Fibroblast of lung (primary cell): ENCODE data around the gene TBC1D10B. TPM values are rescaled to one million over a fixed set of nuclear protein-coding genes. Genes with fewer than 3 reads are reported as not detected.

Source experiments
- DNase-seq, 2 donors: peaks; one replicate each; pipeline versions ENCODE4 v3.0.0 to v3.0.0-alpha.2; 2010; ENCODE audit warnings: low read depth in 2 of 2
- H2AFZ ChIP-seq: 2 replicates; pipeline ENCODE4 v1.5.1; 2012; ENCODE audit warnings: low read length, control low read depth, inconsistent platforms
- H3K27ac ChIP-seq: 2 replicates; pipeline ENCODE4 v1.5.1; 2011; ENCODE audit warnings: low read length, control low read depth; ENCODE audit not compliant: insufficient read depth
- H3K27me3 ChIP-seq: 2 replicates; pipeline ENCODE4 v1.5.1; 2011; ENCODE audit warnings: mild to moderate bottlenecking, low read length; ENCODE audit not compliant: control insufficient read depth, insufficient read depth
- H3K36me3 ChIP-seq: 2 replicates; pipeline ENCODE4 v1.5.1; 2011; ENCODE audit warnings: low read length; ENCODE audit not compliant: control insufficient read depth, insufficient read depth
- H3K4me1 ChIP-seq: 2 replicates; pipeline ENCODE4 v1.5.1; 2011; ENCODE audit warnings: low read length; ENCODE audit not compliant: control insufficient read depth, insufficient read depth; ENCODE audit errors: extremely low read depth
- H3K4me2 ChIP-seq: 2 replicates; pipeline ENCODE4 v1.5.1; 2011; ENCODE audit warnings: low read length, control low read depth; ENCODE audit not compliant: insufficient read depth; ENCODE audit errors: extremely low read depth
- H3K4me3 ChIP-seq, 4 experiments: fragments of 200-600 bp in 1 of 4; sonication (generic) in 1 of 4; replicated peaks in 1 of 4; 2 replicates each; pipeline ENCODE4 v1.5.1; 2011 to 2016; ENCODE audit warnings: low read length in 4 of 4, low read depth in 3 of 4, mild to moderate bottlenecking in 3 of 4, control low read depth in 2 of 4, inconsistent platforms in 1 of 4, mixed read lengths in 1 of 4; ENCODE audit not compliant: insufficient read depth in 1 of 4; ENCODE audit errors: control extremely low read depth in 1 of 4
- H3K79me2 ChIP-seq: 2 replicates; pipeline ENCODE4 v1.5.1; 2012; ENCODE audit warnings: mild to moderate bottlenecking, low read length, inconsistent platforms; ENCODE audit not compliant: control insufficient read depth, insufficient read depth
- H3K9ac ChIP-seq: 2 replicates; pipeline ENCODE4 v1.5.1; 2011; ENCODE audit warnings: mild to moderate bottlenecking, low read length, control low read depth; ENCODE audit not compliant: insufficient read depth
- H3K9me3 ChIP-seq: 2 replicates; pipeline ENCODE4 v1.5.1; 2012; ENCODE audit warnings: low read depth, low read length; ENCODE audit not compliant: control insufficient read depth, insufficient read depth
- H4K20me1 ChIP-seq: 2 replicates; pipeline ENCODE4 v1.5.1; 2011; ENCODE audit warnings: low read length; ENCODE audit not compliant: control insufficient read depth, insufficient read depth; ENCODE audit errors: extremely low read depth
- CTCF ChIP-seq, 2 donors: IDR thresholded peaks in 1 of 2; conservative IDR thresholded peaks in 1 of 2; 1 replicate in 1 of 2; 2 replicates in 1 of 2; pipeline ENCODE4 v1.5.1; 2011 to 2012; ENCODE audit warnings: low read length in 2 of 2, control low read depth in 1 of 2, inconsistent platforms in 1 of 2, low read depth in 1 of 2, mild to moderate bottlenecking in 1 of 2
- EZH2 ChIP-seq: IDR thresholded peaks from 2 replicates; pipeline ENCODE4 v1.5.1; 2012; ENCODE audit warnings: low read length, control low read depth, mild to moderate bottlenecking; ENCODE audit errors: missing control alignments
- polyA plus RNA-seq, 2 donors: library from polyadenylated mRNA; depleted of rRNA in 1 of 2; stranded (reverse) in 1 of 2; unstranded in 1 of 2; fragments of >200 nt; gene quantifications; 2 replicates each; pipeline ENCODE4 v1.2.1, GENCODE V29; 2011 to 2012; ENCODE audit warnings: missing spikeins in 1 of 2
- total RNA-seq: library from RNA; depleted of rRNA; stranded (reverse); fragments of >200 nt; gene quantifications from 2 replicates; pipeline ENCODE4 v1.2.1, GENCODE V29; 2014

TBC1D10B gene
- total and polyA plus RNA-seq, 2 donors (not counting 1 experiment from before 2014, with no cell fraction given): 14.8 to 29.6 TPM

- Histone ChIP-seq H3K36me3 (peaks cover 16% of the 10 kb centered on the region), H2AFZ (no peak overlapping the region), H3K27ac (no peak overlapping the region), H3K27me3 (no peaks in the 10 kb centered on the region), H4K20me1 (no peaks in the 10 kb centered on the region), H3K9me3 (no peaks in the 10 kb centered on the region), H3K9ac (no peak overlapping the region), H3K4me1 (peaks cover 12% of the 10 kb centered on the region), H3K4me2 (no peak overlapping the region), H3K79me2 (peaks cover 37% of the 10 kb centered on the region), H3K4me3 (no peak overlapping the region)
- DNase-seq: no peak
- TF ChIP-seq CTCF (conservative IDR thresholded peaks at IDR 0.05 in 1 of 2, IDR thresholded peaks at IDR 0.05 in 1 of 2; ENCODE audit: low read depth in 1 of 2, low read length in 2 of 2): no peak
- TF ChIP-seq EZH2: no peak
Observed at GRCh38 chr16:30358990-30359870, 11.1 kb downstream of the TBC1D10B start.

- H2AFZ ChIP-seq: no peak overlapping the region
- no peaks in the 10 kb centered on the region for H4K20me1 ChIP-seq
- no peaks in the 10 kb centered on the region for H3K27me3 ChIP-seq
- H3K4me2 ChIP-seq: no peak overlapping the region
- peaks cover 17% of the 10 kb centered on the region for H3K4me1 ChIP-seq
- no peak overlapping the region for H3K27ac ChIP-seq
- DNase-seq: no peak
- no peak for TF ChIP-seq EZH2
- TF ChIP-seq CTCF (conservative IDR thresholded peaks at IDR 0.05 in 1 of 2, IDR thresholded peaks at IDR 0.05 in 1 of 2; ENCODE audit: low read depth in 1 of 2, low read length in 2 of 2): no peak
- no peaks in the 10 kb centered on the region for H3K9me3 ChIP-seq
- H3K79me2 ChIP-seq: peaks cover 40% of the 10 kb centered on the region
- H3K9ac ChIP-seq: no peak overlapping the region
- no peak overlapping the region for H3K4me3 ChIP-seq
- peaks cover 18% of the 10 kb centered on the region for H3K36me3 ChIP-seq
Observed at GRCh38 chr16:30358577-30358936, 11.7 kb downstream of the TBC1D10B start.

GRCh38 chr16:30357715-30358576 lies 12.3 kb downstream of the TBC1D10B start:
- TF ChIP-seq EZH2: no peak
- no peak for TF ChIP-seq CTCF (conservative IDR thresholded peaks at IDR 0.05 in 1 of 2, IDR thresholded peaks at IDR 0.05 in 1 of 2; ENCODE audit: low read depth in 1 of 2, low read length in 2 of 2)
- Histone ChIP-seq H2AFZ (no peak overlapping the region), H3K27ac (no peak overlapping the region), H3K4me2 (no peak overlapping the region), H3K9me3 (no peaks in the 10 kb centered on the region), H3K27me3 (no peaks in the 10 kb centered on the region), H3K4me3 (no peak overlapping the region), H3K79me2 (peaks cover 41% of the 10 kb centered on the region), H3K4me1 (peaks cover 19% of the 10 kb centered on the region), H3K9ac (no peak overlapping the region), H3K36me3 (peaks cover 22% of the 10 kb centered on the region), H4K20me1 (no peaks in the 10 kb centered on the region)
- DNase-seq: no peak
